Left renal pelvis (tissue), 4 donors: ENCODE measurements around the gene KCNMA1. TPM values are rescaled to one million over a fixed set of nuclear protein-coding genes. Genes with fewer than 3 reads are reported as not detected.

ENCODE experiments used
- DNase-seq, 4 donors: peaks; one replicate each; pipeline ENCODE4 v3.0.0-alpha.2; 2013; ENCODE audit warnings: low read depth in 4 of 4, low spot score in 3 of 4
- polyA plus RNA-seq, 4 donors: library from polyadenylated mRNA; unstranded; fragments of 120-200 nt; gene quantifications; one replicate each; pipeline ENCODE4 v1.2.1, GENCODE V29; 2013; ENCODE audit not compliant: insufficient read length in 4 of 4

KCNMA1 gene
- polyA plus RNA-seq, 4 donors, result 3.3 to 4.9 (median 4.4) TPM

GRCh38 chr10:77635402-77636227 lies 2.0 kb downstream of the KCNMA1 start:
- DNase-seq, result no peak

GRCh38 chr10:77634939-77635338 lies 2.7 kb downstream of the KCNMA1 start:
- DNase-seq, result no peak

- no peak for DNase-seq
Measured at GRCh38 chr10:77633376-77633775, 4.2 kb downstream of the KCNMA1 start.

GRCh38 chr10:77631241-77631640 lies 6.4 kb downstream of the KCNMA1 start:
- no peak for DNase-seq

GRCh38 chr10:77630507-77630848 lies 7.1 kb downstream of the KCNMA1 start:
- no peak for DNase-seq

GRCh38 chr10:77629775-77630506 lies 7.7 kb downstream of the KCNMA1 start:
- DNase-seq, result no peak

- no peak for DNase-seq
Measured at GRCh38 chr10:77628906-77629730, 8.5 kb downstream of the KCNMA1 start.

GRCh38 chr10:77626266-77626935 lies 11.2 kb downstream of the KCNMA1 start:
- DNase-seq, result no peak

- DNase-seq, result no peak
Measured at GRCh38 chr10:77625379-77625778, 12.2 kb downstream of the KCNMA1 start.

GRCh38 chr10:77622889-77623291 lies 14.7 kb downstream of the KCNMA1 start:
- no peak for DNase-seq

GRCh38 chr10:77620731-77621130 lies 16.9 kb downstream of the KCNMA1 start:
- DNase-seq, result no peak

GRCh38 chr10:77619964-77620703 lies 17.5 kb downstream of the KCNMA1 start:
- no peak for DNase-seq

- DNase-seq, result no peak
Measured at GRCh38 chr10:77618117-77618516, 19.5 kb downstream of the KCNMA1 start.

GRCh38 chr10:77616766-77617165 lies 20.8 kb downstream of the KCNMA1 start:
- no peak for DNase-seq

- no peak for DNase-seq
Measured at GRCh38 chr10:77614778-77615625, 22.6 kb downstream of the KCNMA1 start.

- no peak for DNase-seq
Measured at GRCh38 chr10:77613476-77614130, 24.0 kb downstream of the KCNMA1 start.

- DNase-seq, result no peak
Measured at GRCh38 chr10:77611670-77612069, 25.9 kb downstream of the KCNMA1 start.

- no peak for DNase-seq
Measured at GRCh38 chr10:77611221-77611620, 26.4 kb downstream of the KCNMA1 start.
